DOHH2 (cell line): ENCODE data around the gene NT5DC3.

Experiments used
- EZH2phosphoT487 ChIP-seq: fragments of 200-600 bp; sonication (generic); IDR thresholded peaks from 2 replicates; pipeline ENCODE4 v1.6.1; 2017; ENCODE audit warnings: borderline replicate concordance, mild to moderate bottlenecking, antibody characterized with exemption, low read length, moderate library complexity, mixed read lengths
- TF ChIP-seq, protein P1 (sequence below): fragments of 200-600 bp; sonication (generic); IDR thresholded peaks from one replicate; pipeline ENCODE4 v1.5.1; 2014; ENCODE audit warnings: antibody characterized with exemption, mild to moderate bottlenecking, low read depth, low read length; ENCODE audit not compliant: poor library complexity, severe bottlenecking

DNA sequence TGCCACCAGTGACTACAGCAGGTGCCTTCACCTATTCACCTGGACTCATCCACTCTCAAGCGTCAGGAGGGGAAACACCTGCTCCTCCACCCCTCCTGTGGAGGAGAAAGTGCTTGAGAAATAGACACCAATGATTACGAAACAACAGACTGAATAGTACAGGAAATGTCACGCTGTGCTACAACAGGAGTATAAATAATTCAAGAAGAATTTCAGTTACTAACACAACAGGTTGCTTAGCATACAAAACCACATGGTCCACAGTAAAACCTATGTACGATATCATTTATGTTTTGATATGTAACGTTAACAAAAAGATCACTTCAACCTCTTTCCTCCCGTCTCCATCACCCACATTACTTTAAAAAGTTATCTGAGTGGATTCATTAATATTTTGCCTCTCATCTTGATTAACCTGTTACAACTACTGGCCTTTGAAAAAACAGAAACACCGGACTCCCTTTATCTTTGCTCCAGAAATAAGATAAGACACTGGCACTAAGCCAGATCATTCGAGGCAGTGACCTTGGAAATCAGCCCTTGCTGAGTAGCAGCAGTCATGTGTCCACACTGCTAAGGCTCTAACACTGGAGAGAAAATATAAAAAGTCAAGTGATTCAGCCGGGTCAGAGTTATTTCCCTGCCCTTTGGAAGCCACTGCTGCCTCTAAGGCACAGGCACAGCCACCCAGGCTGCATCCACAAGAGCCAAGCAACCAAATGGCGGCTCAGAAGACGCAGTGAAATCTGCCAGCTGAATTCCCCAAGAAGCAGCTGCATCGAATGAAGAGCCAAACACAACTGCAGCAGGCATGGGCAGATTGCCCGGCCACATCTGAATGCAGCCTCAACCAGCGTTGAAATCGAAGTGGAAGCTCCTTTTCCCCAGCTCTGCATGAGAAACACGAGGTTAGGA lies 40.9 kb downstream of the NT5DC3 start:
- TF ChIP-seq, protein P1, sequence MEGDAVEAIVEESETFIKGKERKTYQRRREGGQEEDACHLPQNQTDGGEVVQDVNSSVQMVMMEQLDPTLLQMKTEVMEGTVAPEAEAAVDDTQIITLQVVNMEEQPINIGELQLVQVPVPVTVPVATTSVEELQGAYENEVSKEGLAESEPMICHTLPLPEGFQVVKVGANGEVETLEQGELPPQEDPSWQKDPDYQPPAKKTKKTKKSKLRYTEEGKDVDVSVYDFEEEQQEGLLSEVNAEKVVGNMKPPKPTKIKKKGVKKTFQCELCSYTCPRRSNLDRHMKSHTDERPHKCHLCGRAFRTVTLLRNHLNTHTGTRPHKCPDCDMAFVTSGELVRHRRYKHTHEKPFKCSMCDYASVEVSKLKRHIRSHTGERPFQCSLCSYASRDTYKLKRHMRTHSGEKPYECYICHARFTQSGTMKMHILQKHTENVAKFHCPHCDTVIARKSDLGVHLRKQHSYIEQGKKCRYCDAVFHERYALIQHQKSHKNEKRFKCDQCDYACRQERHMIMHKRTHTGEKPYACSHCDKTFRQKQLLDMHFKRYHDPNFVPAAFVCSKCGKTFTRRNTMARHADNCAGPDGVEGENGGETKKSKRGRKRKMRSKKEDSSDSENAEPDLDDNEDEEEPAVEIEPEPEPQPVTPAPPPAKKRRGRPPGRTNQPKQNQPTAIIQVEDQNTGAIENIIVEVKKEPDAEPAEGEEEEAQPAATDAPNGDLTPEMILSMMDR = no peak
- no peak for TF ChIP-seq EZH2phosphoT487
